ENCODE data around the gene STIMATE.

Gene STIMATE

DNA sequence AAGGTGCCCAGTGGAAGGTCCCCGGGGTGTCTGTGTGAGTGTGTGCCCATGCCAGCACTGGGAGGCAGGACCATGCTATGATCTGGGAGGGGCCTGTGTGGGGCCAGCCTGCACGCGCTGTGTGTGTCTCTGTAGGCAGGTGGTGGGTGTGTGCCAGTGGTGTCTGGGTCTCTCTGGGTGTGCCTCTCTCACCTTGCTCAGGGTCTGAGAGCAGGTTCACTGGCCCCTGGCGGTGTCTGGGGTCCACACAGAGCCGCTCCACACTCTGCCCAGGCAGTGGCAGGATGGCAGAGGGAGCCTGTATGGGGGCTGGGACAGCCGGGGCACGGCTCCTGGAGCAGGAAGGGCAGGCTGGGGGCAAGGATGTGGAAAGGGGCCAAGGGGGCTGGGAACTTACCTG, 79.5 kb downstream of the STIMATE start:
- TF ChIP-seq SIN3A (IDR thresholded peaks at IDR 0.05; ENCODE audit: borderline replicate concordance, insufficient read depth, low read length) (no peak), FOXP2 (optimal IDR thresholded peaks at IDR 0.05; ENCODE audit: borderline replicate concordance, extremely low read depth, extremely low read length, insufficient read depth) (no peak), TAF1 (IDR thresholded peaks at IDR 0.05; ENCODE audit: borderline replicate concordance, insufficient read depth, low read length) (no peak), POLR2AphosphoS5 (IDR thresholded peaks at IDR 0.05; ENCODE audit: low read depth, low read length) (no peak)
- TF ChIP-seq, protein P1, sequence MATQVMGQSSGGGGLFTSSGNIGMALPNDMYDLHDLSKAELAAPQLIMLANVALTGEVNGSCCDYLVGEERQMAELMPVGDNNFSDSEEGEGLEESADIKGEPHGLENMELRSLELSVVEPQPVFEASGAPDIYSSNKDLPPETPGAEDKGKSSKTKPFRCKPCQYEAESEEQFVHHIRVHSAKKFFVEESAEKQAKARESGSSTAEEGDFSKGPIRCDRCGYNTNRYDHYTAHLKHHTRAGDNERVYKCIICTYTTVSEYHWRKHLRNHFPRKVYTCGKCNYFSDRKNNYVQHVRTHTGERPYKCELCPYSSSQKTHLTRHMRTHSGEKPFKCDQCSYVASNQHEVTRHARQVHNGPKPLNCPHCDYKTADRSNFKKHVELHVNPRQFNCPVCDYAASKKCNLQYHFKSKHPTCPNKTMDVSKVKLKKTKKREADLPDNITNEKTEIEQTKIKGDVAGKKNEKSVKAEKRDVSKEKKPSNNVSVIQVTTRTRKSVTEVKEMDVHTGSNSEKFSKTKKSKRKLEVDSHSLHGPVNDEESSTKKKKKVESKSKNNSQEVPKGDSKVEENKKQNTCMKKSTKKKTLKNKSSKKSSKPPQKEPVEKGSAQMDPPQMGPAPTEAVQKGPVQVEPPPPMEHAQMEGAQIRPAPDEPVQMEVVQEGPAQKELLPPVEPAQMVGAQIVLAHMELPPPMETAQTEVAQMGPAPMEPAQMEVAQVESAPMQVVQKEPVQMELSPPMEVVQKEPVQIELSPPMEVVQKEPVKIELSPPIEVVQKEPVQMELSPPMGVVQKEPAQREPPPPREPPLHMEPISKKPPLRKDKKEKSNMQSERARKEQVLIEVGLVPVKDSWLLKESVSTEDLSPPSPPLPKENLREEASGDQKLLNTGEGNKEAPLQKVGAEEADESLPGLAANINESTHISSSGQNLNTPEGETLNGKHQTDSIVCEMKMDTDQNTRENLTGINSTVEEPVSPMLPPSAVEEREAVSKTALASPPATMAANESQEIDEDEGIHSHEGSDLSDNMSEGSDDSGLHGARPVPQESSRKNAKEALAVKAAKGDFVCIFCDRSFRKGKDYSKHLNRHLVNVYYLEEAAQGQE (IDR thresholded peaks at IDR 0.05; ENCODE audit: insufficient read depth in 1 of 2, low read depth in 2 of 2, low read length in 2 of 2) = no peak

DNA sequence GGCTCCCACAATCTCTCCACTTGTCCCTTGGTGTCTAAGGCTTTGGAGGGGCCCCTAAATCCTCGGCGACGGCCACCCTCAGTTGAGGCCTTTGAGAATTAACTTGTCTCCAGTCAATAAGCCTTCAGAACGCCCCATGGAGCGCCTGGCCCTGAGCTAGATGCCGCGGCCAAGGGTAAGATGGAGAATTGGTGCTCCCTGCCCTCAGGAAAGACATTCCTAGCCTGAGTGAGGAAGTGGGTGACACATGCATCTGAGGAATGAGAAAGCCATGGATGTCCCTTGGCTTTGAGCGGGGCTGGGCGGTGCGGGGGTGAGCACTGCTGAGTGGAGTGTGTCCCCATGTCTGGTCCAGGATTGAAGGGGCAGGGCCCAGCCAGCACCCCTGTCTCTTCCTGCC, 80.1 kb downstream of the STIMATE start:
- TF ChIP-seq TAF1 (IDR thresholded peaks at IDR 0.05; ENCODE audit: borderline replicate concordance, insufficient read depth, low read length) (no peak), POLR2AphosphoS5 (IDR thresholded peaks at IDR 0.05; ENCODE audit: low read depth, low read length) (no peak), FOXP2 (optimal IDR thresholded peaks at IDR 0.05; ENCODE audit: borderline replicate concordance, extremely low read depth, extremely low read length, insufficient read depth) (no peak), SIN3A (IDR thresholded peaks at IDR 0.05; ENCODE audit: borderline replicate concordance, insufficient read depth, low read length) (no peak)
- TF ChIP-seq, protein P1 (IDR thresholded peaks at IDR 0.05; ENCODE audit: insufficient read depth in 1 of 2, low read depth in 2 of 2, low read length in 2 of 2) = no peak

DNA sequence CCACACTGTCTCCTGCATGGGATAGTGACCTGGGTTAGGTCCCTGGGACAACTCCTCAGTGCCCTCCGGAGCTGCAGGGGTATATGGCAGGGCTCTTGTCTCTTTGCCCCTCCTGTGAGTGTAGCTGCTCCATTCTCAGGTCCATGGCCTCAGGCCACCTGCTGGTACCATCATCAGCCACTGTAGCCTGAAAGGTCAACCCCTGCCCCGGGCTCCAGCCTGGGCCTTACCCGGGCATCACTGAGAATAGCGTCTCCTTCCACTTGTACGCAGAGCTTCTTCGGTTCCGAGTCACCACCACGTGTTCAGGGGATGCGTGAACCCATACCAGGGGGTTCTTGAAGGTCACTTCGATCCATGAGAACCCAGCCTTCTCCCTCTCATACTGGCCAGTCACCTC, 80.7 kb downstream of the STIMATE start:
- TF ChIP-seq, protein P1 (IDR thresholded peaks at IDR 0.05; ENCODE audit: insufficient read depth in 1 of 2, low read depth in 2 of 2, low read length in 2 of 2) = no peak
- TF ChIP-seq FOXP2 (optimal IDR thresholded peaks at IDR 0.05; ENCODE audit: borderline replicate concordance, extremely low read depth, extremely low read length, insufficient read depth) (no peak), SIN3A (IDR thresholded peaks at IDR 0.05; ENCODE audit: borderline replicate concordance, insufficient read depth, low read length) (no peak), TAF1 (IDR thresholded peaks at IDR 0.05; ENCODE audit: borderline replicate concordance, insufficient read depth, low read length) (no peak), POLR2AphosphoS5 (IDR thresholded peaks at IDR 0.05; ENCODE audit: low read depth, low read length) (no peak)

DNA sequence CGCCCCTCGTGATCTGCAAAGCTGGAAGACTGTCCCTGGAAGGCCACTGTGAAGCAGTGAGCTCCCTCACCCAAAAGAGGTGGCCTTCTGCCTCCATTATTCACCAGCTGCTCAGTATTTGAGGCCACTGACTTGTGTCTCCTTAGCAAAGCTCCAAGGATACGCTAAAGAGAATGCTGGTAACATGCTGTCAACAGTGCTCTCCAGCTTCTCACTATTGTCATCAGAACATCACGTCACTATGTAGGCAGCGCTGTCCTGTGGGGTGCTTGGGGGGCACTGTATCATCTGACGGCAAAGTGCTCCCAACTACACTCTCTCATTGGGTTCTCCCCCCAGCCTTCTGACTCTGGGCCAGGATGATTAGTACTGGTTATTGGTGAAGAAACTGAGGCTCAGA, 81.1 kb downstream of the STIMATE start:
- TF ChIP-seq TAF1 (IDR thresholded peaks at IDR 0.05; ENCODE audit: borderline replicate concordance, insufficient read depth, low read length) = no peak
- TF ChIP-seq, protein P1 (IDR thresholded peaks at IDR 0.05; ENCODE audit: insufficient read depth in 1 of 2, low read depth in 2 of 2, low read length in 2 of 2) = no peak
- no peak for TF ChIP-seq SIN3A (IDR thresholded peaks at IDR 0.05; ENCODE audit: borderline replicate concordance, insufficient read depth, low read length)
- TF ChIP-seq POLR2AphosphoS5 (IDR thresholded peaks at IDR 0.05; ENCODE audit: low read depth, low read length) = no peak
- no peak for TF ChIP-seq FOXP2 (optimal IDR thresholded peaks at IDR 0.05; ENCODE audit: borderline replicate concordance, extremely low read depth, extremely low read length, insufficient read depth)

DNA sequence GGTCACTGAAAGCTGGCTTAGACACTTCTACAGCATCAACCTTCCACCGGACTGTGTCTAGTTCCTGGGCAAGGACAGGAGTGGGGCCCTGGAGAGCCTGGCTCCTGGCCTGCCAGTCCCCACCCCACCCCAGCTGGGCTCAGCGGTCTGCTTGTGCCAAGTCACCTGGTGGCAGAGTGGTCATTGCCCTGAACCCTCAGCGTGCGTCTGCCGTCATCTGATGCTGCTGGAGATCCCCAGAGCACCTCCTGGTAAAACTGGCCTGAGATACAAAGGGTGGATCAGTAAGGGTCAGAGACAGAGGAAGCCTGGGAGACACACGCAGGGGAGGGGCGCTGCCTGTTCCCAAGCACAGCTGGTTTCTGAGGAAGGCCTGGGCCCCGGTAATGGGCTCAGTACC, 83.5 kb downstream of the STIMATE start:
- no peak for TF ChIP-seq POLR2AphosphoS5 (IDR thresholded peaks at IDR 0.05; ENCODE audit: low read depth, low read length)
- TF ChIP-seq SIN3A (IDR thresholded peaks at IDR 0.05; ENCODE audit: borderline replicate concordance, insufficient read depth, low read length) = no peak
- TF ChIP-seq, protein P1 (IDR thresholded peaks at IDR 0.05; ENCODE audit: insufficient read depth in 1 of 2, low read depth in 2 of 2, low read length in 2 of 2) = no peak
